Activated T-cell treated with anti-CD3 and anti-CD28 coated beads for 4 hours (primary cell): Measurements from ENCODE around the gene PLXDC2.

ENCODE experiments used
- DNase-seq: peaks from one replicate; pipeline ENCODE4 v3.0.0-alpha.2; 2020

PLXDC2 gene

GRCh38 chr10:20232079-20232705, 416.0 kb downstream of the PLXDC2 start:
- no peak for DNase-seq

- DNase-seq, result no peak
Measured at GRCh38 chr10:20233423-20233822, 417.2 kb downstream of the PLXDC2 start.

- no peak for DNase-seq
Measured at GRCh38 chr10:20234579-20234978, 418.3 kb downstream of the PLXDC2 start.

GRCh38 chr10:20237091-20237570, 420.9 kb downstream of the PLXDC2 start:
- no peak for DNase-seq

- no peak for DNase-seq
Measured at GRCh38 chr10:20237586-20237985, 421.4 kb downstream of the PLXDC2 start.

- DNase-seq, result no peak
Measured at GRCh38 chr10:20240643-20241042, 424.4 kb downstream of the PLXDC2 start.

GRCh38 chr10:20247454-20247853, 431.2 kb downstream of the PLXDC2 start:
- no peak for DNase-seq

GRCh38 chr10:20247891-20248708, 431.9 kb downstream of the PLXDC2 start:
- no peak for DNase-seq

- no peak for DNase-seq
Measured at GRCh38 chr10:20254078-20254477, 437.8 kb downstream of the PLXDC2 start.

- DNase-seq, result no peak
Measured at GRCh38 chr10:20254497-20254896, 438.3 kb downstream of the PLXDC2 start.

GRCh38 chr10:20256969-20257368, 440.7 kb downstream of the PLXDC2 start:
- no peak for DNase-seq

- no peak for DNase-seq
Measured at GRCh38 chr10:20257422-20257821, 441.2 kb downstream of the PLXDC2 start.

- DNase-seq, result no peak
Measured at GRCh38 chr10:20265146-20265545, 448.9 kb downstream of the PLXDC2 start.

- no peak for DNase-seq
Measured at GRCh38 chr10:20267734-20268133, 451.5 kb downstream of the PLXDC2 start.

- DNase-seq, result no peak
Measured at GRCh38 chr10:20271490-20271889, 455.3 kb downstream of the PLXDC2 start.

GRCh38 chr10:20272608-20273007, 456.4 kb downstream of the PLXDC2 start:
- DNase-seq, result no peak

GRCh38 chr10:20274571-20274970, 458.3 kb downstream of the PLXDC2 start:
- DNase-seq, result no peak

GRCh38 chr10:20276127-20276979, 460.1 kb downstream of the PLXDC2 start:
- no peak for DNase-seq

GRCh38 chr10:20277820-20278219, 461.6 kb downstream of the PLXDC2 start:
- DNase-seq, result no peak

GRCh38 chr10:20281579-20281978, 465.3 kb downstream of the PLXDC2 start:
- no peak for DNase-seq

- DNase-seq, result no peak
Measured at GRCh38 chr10:20287586-20287985, 471.4 kb downstream of the PLXDC2 start.

GRCh38 chr10:20288060-20288459, 471.8 kb downstream of the PLXDC2 start:
- DNase-seq, result no peak

- DNase-seq, result no peak
Measured at GRCh38 chr10:20289070-20289828, 473.0 kb downstream of the PLXDC2 start.
